GM12864 (cell line): ENCODE results near the gene REL.
"Not testable (repeated sequence)": the region's sequence is repeated elsewhere in the genome, so short reads cannot be mapped to it uniquely, and the experiment has no call there.

Source experiments
- DNase-seq: peaks from one replicate; pipeline ENCODE4 v3.0.0-alpha.2; 2011; ENCODE audit warnings: low read depth
- H3K4me3 ChIP-seq: 2 replicates; pipeline ENCODE4 v1.5.1; 2011; ENCODE audit warnings: mild to moderate bottlenecking, low read depth, low read length, control low read depth
- TF ChIP-seq, protein P1 (sequence below): IDR thresholded peaks from 2 replicates; pipeline ENCODE4 v1.5.1; 2011; ENCODE audit warnings: low read depth, mild to moderate bottlenecking, moderate library complexity, low read length, control low read depth, inconsistent platforms; ENCODE audit errors: missing control alignments

The REL gene

DNA sequence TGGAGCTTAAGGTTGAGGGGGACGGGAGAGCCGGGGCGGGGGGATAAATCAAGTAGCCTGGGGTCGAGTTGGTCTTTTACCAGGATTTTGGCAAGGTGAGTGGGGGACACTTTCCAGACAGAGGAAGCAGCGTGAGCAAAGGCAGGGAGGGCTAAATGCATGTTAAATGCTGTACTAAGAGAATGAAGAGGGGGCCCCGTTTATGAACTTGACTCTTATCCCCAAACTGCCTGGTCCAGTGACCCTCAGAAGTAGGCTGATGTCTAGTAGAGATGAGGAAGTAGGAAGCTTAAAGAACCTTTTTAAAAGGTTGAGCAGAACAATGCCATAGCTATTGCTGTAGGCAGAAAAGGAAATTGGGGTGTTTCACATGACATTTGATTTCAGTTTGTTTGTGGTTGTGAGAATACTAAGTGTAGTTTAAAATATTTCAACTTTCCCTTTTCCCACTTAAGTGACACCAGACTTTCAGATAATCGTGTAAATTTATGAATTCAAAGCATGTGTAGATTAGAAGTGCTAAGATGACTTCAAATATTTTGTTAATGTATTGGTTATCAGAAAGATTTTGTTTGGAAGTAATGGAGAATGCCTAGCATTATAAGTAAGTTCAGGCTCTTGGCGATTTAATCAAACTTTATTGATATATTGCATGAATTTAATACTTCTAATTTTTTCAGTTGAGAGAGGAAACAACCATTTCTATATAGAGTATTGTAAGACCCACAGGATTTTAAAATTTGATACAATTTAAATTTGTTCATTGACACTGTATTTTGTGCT, 1.8 kb downstream of the REL start:
- TF ChIP-seq, protein P1, sequence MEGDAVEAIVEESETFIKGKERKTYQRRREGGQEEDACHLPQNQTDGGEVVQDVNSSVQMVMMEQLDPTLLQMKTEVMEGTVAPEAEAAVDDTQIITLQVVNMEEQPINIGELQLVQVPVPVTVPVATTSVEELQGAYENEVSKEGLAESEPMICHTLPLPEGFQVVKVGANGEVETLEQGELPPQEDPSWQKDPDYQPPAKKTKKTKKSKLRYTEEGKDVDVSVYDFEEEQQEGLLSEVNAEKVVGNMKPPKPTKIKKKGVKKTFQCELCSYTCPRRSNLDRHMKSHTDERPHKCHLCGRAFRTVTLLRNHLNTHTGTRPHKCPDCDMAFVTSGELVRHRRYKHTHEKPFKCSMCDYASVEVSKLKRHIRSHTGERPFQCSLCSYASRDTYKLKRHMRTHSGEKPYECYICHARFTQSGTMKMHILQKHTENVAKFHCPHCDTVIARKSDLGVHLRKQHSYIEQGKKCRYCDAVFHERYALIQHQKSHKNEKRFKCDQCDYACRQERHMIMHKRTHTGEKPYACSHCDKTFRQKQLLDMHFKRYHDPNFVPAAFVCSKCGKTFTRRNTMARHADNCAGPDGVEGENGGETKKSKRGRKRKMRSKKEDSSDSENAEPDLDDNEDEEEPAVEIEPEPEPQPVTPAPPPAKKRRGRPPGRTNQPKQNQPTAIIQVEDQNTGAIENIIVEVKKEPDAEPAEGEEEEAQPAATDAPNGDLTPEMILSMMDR, result no peak
- peak; percentile 61 for DNase-seq
- H3K4me3 ChIP-seq, result peak overlapping the region; percentile 99

DNA sequence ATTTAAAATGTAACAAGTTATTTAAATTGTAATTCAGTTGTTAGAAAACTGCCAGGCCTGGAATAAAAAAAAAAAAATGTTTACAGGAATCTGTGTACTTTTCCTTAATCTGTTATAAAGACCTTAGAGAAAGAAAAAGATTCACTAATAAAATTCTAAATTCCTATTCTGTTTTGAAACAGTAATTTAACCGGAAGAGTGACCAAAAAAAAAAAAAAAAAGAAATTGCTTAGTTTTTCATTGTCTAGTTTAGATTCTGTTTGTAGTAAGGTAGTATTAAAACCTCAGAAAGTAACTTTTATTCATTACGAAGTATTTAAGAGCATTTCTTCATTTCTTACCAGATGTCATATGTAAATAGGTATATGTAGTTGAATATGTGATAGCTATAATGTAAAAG, 2.5 kb downstream of the REL start:
- DNase-seq, result no peak
- TF ChIP-seq, protein P1, result no peak

DNA sequence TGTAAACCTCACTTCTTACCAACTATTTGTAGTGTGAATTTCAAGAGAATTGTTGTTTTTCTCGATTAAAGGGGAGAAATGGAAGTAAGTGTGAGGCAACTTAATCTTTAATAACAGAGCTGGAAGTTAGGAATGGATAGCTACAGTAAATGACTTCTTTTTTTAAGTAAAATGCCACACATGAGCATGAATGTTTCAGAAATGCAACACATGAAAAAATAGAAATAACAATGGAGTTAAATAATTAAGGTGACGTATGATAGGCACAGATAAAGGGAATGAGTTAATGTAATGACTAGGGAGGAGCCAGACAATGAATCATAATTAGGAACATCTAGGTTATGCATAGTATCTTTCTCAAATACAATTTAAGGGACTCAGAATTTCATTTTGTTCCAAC, 3.4 kb downstream of the REL start:
- no peak for DNase-seq
- TF ChIP-seq, protein P1, result no peak
- H3K4me3 ChIP-seq, result peak overlapping the region; percentile 50; the same call in 1 of the 2 replicates

More for the DNA sequence above, 2.5 kb downstream of the REL start:
- H3K4me3 ChIP-seq, result peak overlapping the region; percentile 50

DNA sequence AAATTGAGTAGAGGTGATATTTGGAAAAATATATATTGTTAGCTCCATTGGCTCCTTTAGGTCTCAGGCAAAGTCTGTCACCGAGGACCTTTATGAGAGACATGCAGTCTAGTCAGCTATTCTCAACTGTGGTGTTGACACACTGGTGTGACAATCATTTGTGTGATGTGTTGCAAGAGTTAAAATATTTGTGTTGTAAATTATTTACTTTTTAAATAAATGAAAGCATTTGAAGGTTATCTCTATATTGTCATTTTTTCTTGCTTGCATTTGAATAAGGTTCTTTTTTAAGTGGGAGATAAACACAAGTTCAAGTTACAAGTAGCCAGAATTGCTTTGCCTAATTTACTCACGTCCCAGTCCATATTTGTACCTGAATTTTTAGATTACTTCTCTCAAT, 4.3 kb downstream of the REL start:
- TF ChIP-seq, protein P1, result no peak
- no peak for DNase-seq
- H3K4me3 ChIP-seq, result peak overlapping the region; percentile 50

DNA sequence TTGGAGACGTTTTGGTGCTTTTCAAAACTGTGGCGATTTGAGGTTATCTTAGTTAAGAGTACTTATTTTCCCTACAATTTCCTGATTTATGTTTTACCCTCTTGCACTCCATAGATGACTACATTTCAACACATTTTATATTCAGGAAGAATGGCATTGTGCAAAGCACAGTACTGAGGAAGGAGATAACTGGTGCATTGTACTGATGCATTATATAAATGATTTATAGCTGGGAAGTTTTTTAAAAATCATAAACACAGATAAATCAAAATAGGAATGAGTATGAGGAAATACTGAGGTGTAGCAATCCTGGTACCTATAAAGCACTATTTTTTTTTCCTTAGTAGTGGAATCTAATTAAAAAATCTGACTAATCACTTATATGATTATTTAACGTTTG, 5.6 kb downstream of the REL start:
- no peak for DNase-seq
- TF ChIP-seq, protein P1, result no peak
- H3K4me3 ChIP-seq, result peak overlapping the region; percentile 23; the same call in 1 of the 2 replicates

DNA sequence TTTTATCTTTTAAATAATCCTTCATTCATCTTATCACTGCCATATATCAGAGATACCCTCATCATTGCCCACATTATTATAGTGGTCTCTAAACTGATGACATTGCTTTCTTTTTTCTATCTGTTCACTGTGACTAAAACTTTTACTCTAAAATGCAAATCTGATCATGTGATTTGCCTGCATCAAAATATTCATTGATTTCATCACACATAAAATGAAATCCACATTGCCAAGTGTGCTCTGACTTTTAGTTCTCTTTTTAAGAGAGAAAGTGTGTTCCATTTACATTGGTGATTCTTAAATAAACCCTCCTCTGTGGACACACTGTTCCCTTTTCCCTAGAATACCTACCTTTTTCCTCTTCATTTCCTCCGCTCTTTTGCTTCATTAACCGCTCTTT, 7.5 kb downstream of the REL start:
- H3K4me3 ChIP-seq, result no peak overlapping the region
- no peak for DNase-seq
- TF ChIP-seq, protein P1, result no peak

DNA sequence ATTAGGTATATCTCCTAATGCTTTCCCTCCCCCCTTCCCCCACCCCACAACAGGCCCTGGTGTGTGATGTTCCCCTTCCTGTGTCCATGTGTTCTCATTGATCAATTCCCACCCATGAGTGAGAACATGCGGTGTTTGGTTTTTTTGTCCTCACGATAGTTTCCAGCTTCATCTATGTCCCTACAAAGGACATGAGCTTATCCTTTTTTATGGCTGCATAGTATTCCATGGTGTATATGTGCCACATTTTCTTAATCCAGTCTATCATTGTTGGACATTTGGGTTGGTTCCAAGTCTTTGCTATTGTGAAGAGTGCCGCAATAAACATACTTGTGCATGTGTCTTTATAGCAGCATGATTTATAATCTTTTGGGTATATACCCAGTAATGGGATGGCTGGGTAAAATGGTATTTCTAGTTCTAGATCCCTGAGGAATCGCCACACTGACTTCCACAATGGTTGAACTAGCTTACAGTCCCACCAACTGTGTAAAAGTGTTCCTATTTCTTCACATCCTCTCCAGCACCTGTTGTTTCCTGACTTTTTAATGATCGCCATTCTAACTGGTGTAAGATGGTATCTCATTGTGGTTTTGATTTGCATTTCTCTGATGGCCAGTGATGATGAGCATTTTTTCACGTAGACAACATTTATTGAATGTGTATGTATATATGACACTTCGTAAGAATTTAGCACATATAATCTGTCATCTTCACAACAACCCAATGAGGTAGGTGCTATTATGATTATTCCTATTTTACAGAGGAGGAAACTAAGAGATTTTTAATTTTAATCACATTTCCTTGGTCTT, 8.4 kb downstream of the REL start:
- DNase-seq, H3K4me3 ChIP-seq: not testable (repeated sequence)
